Mammary epithelial cell (primary cell): ENCODE results near the gene TXNDC2.

ENCODE experiments used
- EZH2 ChIP-seq: IDR thresholded peaks from 2 replicates; pipeline ENCODE4 v1.6.1; 2012; ENCODE audit warnings: low read length, inconsistent platforms, borderline replicate concordance
- TF ChIP-seq, protein P1 (sequence below), 2 donors: IDR thresholded peaks in 1 of 2; conservative IDR thresholded peaks in 1 of 2; 2 replicates each; pipeline ENCODE4 v1.5.1; 2011 to 2012; ENCODE audit warnings: inconsistent platforms in 2 of 2, low read length in 2 of 2, mild to moderate bottlenecking in 2 of 2, control low read depth in 1 of 2, low read depth in 1 of 2; ENCODE audit not compliant: insufficient read depth in 1 of 2; ENCODE audit errors: extremely low read depth in 1 of 2

DNA sequence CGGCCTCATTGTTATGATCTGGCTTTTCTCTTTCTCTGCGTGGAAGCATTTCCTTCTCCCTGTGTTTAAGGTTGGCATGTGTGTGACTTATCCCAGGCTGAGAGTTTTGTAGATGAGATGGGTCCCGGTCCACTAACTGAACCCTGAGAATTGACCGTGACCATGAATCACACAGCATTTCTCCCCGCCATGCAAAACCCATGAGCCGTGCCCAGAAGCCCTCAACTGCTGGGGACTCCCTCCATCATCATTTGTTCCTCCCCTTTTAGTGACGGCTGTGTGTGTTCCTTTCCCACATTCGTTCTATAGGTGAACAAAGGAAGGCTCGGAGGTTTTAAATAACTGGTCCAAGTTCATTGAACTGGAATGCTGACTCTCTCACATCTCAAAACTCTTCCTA lies 30.1 kb upstream of the TXNDC2 start:
- no peak for TF ChIP-seq EZH2
- TF ChIP-seq, protein P1, sequence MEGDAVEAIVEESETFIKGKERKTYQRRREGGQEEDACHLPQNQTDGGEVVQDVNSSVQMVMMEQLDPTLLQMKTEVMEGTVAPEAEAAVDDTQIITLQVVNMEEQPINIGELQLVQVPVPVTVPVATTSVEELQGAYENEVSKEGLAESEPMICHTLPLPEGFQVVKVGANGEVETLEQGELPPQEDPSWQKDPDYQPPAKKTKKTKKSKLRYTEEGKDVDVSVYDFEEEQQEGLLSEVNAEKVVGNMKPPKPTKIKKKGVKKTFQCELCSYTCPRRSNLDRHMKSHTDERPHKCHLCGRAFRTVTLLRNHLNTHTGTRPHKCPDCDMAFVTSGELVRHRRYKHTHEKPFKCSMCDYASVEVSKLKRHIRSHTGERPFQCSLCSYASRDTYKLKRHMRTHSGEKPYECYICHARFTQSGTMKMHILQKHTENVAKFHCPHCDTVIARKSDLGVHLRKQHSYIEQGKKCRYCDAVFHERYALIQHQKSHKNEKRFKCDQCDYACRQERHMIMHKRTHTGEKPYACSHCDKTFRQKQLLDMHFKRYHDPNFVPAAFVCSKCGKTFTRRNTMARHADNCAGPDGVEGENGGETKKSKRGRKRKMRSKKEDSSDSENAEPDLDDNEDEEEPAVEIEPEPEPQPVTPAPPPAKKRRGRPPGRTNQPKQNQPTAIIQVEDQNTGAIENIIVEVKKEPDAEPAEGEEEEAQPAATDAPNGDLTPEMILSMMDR (conservative IDR thresholded peaks at IDR 0.05 in 1 of 2, IDR thresholded peaks at IDR 0.05 in 1 of 2; ENCODE audit: extremely low read depth in 1 of 2, insufficient read depth in 1 of 2, low read depth in 1 of 2, low read length in 2 of 2): no peak
